Skeletal muscle satellite cell (primary cell): ENCODE measurements around the gene DNAI2. TPM values are rescaled to one million over a fixed set of nuclear protein-coding genes. Genes with fewer than 3 reads are reported as not detected.

Experiments used
- H3K27me3 ChIP-seq: 2 replicates; pipeline ENCODE4 v1.7.0; 2013; ENCODE audit warnings: low read length; ENCODE audit not compliant: control insufficient read depth, insufficient read depth
- H3K36me3 ChIP-seq: 2 replicates; pipeline ENCODE4 v1.7.0; 2013; ENCODE audit warnings: mild to moderate bottlenecking, control low read depth, low read length; ENCODE audit not compliant: insufficient read depth
- H3K4me1 ChIP-seq: 2 replicates; pipeline ENCODE4 v1.7.0; 2013; ENCODE audit warnings: low read length; ENCODE audit not compliant: control insufficient read depth, insufficient read depth
- H3K4me2 ChIP-seq: 2 replicates; pipeline ENCODE4 v1.7.0; 2013; ENCODE audit warnings: mild to moderate bottlenecking, low read length
- H3K4me3 ChIP-seq: 2 replicates; pipeline ENCODE4 v1.7.0; 2013; ENCODE audit warnings: low read length
- H3K9ac ChIP-seq: 2 replicates; pipeline ENCODE4 v1.7.0; 2013; ENCODE audit warnings: mild to moderate bottlenecking, low read depth, low read length, moderate library complexity
- H3K9me3 ChIP-seq: replicated peaks from 2 replicates; pipeline ENCODE4 v1.7.0; 2013; ENCODE audit warnings: mild to moderate bottlenecking, control low read depth, low read length
- total RNA-seq: library from RNA; depleted of rRNA; stranded (reverse); fragments of >200 nt; gene quantifications from 2 replicates; pipeline ENCODE4 v1.2.3, GENCODE V29; 2012; rRNA removed

The DNAI2 gene, protein sequence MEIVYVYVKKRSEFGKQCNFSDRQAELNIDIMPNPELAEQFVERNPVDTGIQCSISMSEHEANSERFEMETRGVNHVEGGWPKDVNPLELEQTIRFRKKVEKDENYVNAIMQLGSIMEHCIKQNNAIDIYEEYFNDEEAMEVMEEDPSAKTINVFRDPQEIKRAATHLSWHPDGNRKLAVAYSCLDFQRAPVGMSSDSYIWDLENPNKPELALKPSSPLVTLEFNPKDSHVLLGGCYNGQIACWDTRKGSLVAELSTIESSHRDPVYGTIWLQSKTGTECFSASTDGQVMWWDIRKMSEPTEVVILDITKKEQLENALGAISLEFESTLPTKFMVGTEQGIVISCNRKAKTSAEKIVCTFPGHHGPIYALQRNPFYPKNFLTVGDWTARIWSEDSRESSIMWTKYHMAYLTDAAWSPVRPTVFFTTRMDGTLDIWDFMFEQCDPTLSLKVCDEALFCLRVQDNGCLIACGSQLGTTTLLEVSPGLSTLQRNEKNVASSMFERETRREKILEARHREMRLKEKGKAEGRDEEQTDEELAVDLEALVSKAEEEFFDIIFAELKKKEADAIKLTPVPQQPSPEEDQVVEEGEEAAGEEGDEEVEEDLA
- total RNA-seq: not detected in 2 replicates

DNA sequence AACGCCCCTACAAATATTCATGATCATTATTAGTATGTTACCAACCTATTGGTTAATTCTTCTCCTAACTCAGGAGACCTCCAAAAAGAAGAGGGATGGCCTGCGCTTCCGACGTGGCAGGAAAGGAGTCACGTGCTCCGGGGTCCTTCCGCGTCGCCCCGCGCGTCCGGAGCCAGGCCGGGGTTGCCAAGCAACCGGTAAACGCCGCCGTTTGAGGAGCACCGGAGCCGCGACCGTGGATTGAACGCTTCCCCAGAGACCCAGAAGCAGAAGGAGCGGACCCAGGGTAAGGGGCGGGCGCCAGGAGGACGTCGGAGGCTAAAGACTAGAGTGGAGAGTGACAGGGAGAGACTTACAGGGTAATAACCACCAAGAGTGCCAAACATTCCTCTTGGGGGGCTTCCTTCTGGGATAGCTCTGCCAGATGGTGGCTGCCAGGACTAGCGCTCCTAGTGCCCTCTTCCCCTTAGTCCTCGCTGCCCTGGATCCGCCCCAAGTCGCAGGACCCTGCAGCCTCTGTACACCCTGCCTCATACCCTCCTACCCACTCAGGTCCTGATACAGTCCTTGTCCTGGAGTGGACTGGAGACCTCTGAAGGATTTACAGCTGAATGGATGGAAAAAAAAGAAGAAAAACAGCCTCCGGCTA lies at the start of gene DNAI2:
Gene DNAI2 (plus strand): TSS at position 175 of the 649 bp plus-strand sequence. CDS start 7,584 bp downstream, outside the sequence.
- Histone ChIP-seq H3K9me3 (no peaks in the 10 kb centered on the region), H3K27me3 (no peaks in the 10 kb centered on the region), H3K4me3 (no peak within 1 kb of the TSS), H3K4me1 (no peaks in the 10 kb centered on the region), H3K9ac (no peak within 1 kb of the TSS), H3K36me3 (no peaks in the 10 kb centered on the region), H3K4me2 (no peak within 1 kb of the TSS)

DNA sequence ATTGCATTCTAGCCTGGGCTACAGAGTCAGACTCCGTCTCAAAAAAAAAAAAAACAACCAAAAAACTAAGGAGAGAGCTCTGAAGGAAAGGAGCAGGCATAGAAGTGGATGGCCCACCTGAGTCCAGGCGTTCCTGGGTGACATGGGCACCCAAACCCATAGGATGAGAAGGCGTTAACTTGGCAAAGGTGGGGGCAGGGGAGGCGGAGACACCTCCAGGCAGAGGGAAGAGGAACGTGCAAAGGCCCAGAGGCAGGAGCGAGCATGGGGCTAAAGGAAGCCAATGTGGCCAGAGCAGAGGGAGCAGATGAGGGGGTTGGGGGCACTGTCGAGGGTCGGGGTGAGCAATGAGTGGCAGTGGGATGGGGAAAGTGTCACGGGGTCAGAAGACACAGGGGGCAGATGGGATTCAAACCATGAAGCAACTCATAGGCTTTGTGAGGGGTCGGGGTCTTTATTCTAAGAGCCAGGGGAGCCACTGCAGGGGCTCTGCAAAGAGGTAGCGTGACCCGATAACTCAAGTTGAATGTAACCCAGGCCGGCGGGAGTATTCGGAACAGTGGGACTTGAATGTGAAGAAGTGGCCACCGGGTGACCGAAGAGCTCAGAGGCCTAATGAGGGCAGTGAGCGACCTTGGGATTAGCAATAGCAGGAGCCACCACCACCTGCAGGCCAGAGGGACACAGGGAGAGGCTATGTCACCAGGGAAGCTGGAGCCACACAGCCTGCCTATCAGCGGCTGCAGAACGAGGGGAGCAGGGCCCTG lies 48.9 kb upstream of the DNAI2 start:
- H3K4me1 ChIP-seq: no peaks in the 10 kb centered on the region
- H3K4me2 ChIP-seq: no peak overlapping the region
- no peaks in the 10 kb centered on the region for H3K36me3 ChIP-seq
- no peak overlapping the region for H3K4me3 ChIP-seq
- H3K9ac ChIP-seq: no peak overlapping the region
- H3K9me3 ChIP-seq: no peaks in the 10 kb centered on the region
- no peaks in the 10 kb centered on the region for H3K27me3 ChIP-seq

DNA sequence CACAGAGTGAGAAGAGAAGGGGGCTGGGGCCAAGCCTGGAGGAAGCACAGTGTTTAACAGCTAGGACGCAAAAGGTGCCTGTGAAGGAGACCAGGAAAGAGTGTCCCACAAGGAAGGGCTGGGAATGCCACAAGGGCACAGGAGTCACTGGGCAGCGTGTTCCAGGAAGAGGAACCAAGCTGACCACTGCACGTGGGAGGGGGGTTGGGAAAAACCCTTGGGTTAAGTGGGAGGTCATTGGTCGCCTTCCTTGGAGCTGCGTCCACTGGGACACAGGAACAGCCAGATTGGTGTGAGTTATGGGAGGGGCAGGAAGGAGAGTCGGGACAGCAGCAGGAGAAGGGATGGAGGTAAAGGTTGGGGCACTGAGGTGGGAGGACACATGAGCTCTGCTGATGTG lies 47.8 kb upstream of the DNAI2 start:
- H3K27me3 ChIP-seq: no peaks in the 10 kb centered on the region
- H3K4me2 ChIP-seq: no peak overlapping the region
- H3K9ac ChIP-seq: no peak overlapping the region
- H3K9me3 ChIP-seq: no peaks in the 10 kb centered on the region
- no peaks in the 10 kb centered on the region for H3K4me1 ChIP-seq
- H3K36me3 ChIP-seq: no peaks in the 10 kb centered on the region
- no peak overlapping the region for H3K4me3 ChIP-seq

DNA sequence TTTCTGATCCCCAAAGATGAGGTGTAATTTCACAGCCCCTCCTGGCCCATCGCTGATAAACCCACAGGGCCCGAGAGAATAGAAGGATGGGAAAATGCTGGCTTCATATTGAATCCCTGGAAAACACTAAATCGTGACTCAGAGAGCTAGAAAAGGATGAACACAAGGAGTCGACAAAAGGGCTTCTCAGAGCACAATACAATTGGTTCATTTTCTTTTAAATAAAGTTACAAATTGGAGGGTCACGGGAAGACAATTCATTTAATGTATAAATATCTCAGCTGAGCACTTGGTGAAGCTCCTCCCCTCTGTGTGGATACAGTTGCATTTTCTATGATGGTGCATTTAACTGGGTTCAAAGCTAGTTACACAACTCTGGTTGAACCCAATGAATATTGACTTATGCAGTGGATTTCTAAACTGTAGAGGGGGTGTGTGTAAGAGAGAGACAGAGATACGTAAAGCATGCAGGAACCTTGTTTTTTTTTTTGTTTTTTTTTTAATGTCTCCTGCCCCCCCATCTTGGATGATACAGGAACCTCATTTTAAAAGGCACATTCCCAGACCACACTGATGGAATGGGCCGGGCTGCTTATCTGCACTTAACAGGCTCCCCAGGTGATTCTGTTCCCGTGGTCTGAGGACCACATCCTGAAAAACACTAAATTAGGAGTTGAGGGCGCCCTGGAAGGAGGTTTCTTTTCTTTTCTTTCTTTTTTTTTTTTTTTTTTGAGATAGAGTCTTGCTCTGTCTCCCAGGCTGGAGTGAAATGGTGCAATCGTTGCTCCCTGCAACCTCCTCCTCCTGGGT lies 46.6 kb upstream of the DNAI2 start:
- H3K4me1 ChIP-seq: no peaks in the 10 kb centered on the region
- H3K4me2 ChIP-seq: no peak overlapping the region
- H3K4me3 ChIP-seq: no peak overlapping the region
- H3K9me3 ChIP-seq: no peaks in the 10 kb centered on the region
- H3K9ac ChIP-seq: no peak overlapping the region
- no peaks in the 10 kb centered on the region for H3K36me3 ChIP-seq
- H3K27me3 ChIP-seq: no peaks in the 10 kb centered on the region

DNA sequence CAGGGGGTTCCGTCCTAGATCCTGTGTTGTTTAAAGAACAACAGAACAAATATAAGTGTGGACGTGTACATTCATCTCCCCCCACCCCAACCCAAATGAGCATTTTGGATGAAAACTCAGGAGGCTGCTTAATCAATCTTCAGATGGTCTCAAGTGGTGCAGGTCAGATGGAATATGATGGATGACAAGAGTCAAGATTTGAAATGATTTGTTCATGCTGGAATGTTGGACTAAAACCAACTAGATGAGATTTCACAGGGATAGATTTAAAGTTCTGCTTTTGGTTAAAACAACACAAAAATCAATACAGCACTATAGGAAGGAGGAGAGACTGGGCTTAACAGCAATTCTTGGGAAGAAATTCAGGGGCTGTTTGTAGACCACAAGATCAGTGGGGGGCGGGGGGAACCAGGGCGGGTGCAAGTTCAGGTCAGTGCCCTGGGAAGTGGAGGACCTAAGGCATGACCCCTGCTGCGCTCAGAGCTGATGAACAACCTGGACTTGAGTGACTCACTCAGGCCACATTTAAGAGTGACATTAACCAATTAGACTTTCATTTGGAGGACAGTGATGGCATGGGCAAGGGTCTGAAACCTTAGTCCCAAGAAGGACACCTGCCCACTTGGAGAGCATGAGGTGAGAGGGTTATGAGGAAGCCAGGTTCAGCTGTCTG lies 45.6 kb upstream of the DNAI2 start:
- Histone ChIP-seq H3K4me1 (no peaks in the 10 kb centered on the region), H3K9me3 (no peaks in the 10 kb centered on the region), H3K27me3 (no peaks in the 10 kb centered on the region), H3K4me2 (no peak overlapping the region), H3K36me3 (no peaks in the 10 kb centered on the region), H3K4me3 (no peak overlapping the region), H3K9ac (no peak overlapping the region)

DNA sequence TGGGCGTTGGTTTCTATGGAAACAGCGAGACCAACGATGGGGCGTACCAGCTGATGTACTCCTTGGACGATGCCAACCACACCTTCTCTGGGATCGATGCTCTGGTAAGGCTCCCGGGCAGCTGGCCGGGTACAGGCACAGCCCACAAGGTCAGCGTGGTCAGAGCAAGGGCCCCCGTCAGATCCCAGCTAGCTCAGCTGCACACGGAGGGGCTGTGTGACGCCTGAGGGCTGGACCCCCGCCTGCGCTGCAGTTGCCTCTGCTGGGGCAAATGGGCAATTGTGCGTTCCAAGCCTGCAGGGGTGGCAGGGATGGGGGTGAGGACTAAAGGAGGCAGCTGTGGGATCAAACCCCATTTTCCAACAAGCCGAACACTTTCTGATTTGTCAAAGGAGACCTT lies 43.1 kb upstream of the DNAI2 start:
- Histone ChIP-seq H3K4me1 (no peaks in the 10 kb centered on the region), H3K27me3 (peaks cover 5% of the 10 kb centered on the region), H3K9ac (no peak overlapping the region), H3K4me3 (no peak overlapping the region), H3K4me2 (no peak overlapping the region), H3K36me3 (no peaks in the 10 kb centered on the region), H3K9me3 (no peaks in the 10 kb centered on the region)

DNA sequence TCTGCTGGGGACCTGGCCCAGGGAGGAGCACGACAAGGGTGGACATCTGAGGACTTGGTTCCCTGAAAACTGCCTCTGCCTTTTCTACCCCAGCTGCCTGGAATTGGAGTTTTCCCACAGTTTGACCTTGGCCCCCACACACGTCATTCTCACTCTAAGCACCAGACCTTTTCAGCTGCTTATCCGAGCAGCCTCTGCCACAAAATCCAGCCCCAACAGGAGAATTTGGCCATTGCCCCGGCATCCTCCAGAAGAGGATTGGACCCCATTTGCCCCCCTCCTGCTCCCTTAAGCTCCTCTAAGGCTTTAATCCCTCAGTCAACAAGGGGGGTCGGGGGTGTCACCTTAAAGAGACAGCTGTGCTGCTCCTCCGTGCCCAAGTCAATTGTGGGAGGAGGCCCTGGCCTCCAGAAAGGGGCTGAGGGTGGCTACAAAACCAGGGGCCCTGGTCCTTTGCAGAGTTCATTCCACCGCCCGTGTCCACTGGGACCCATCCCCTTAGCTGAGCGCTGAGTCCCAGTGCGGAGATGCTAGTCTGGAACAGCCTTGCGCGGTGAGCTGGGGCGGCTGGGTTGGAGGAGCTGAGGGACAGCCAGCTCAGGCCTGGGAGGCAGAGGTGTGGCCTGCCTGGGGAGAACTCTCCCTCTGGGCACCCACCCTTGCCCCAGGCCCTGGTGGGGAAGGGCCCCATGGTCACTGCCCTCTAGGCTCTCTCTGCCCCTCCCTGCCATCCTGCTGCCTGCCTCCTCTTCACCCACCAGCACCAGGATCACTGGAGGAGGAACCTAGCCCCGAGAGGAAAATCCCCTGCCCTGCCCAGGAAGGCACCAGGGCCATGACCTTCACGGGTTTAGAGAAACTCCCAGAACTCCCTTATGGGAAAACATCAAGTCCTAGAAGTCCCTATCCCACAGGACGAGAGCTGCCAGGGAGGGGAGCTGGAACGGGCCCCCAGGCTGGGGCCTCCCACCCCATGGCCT lies 41.8 kb upstream of the DNAI2 start:
- H3K4me1 ChIP-seq: no peaks in the 10 kb centered on the region
- H3K27me3 ChIP-seq: peaks cover 5% of the 10 kb centered on the region
- H3K4me3 ChIP-seq: no peak overlapping the region
- H3K9me3 ChIP-seq: no peaks in the 10 kb centered on the region
- H3K9ac ChIP-seq: no peak overlapping the region
- no peak overlapping the region for H3K4me2 ChIP-seq
- no peaks in the 10 kb centered on the region for H3K36me3 ChIP-seq

DNA sequence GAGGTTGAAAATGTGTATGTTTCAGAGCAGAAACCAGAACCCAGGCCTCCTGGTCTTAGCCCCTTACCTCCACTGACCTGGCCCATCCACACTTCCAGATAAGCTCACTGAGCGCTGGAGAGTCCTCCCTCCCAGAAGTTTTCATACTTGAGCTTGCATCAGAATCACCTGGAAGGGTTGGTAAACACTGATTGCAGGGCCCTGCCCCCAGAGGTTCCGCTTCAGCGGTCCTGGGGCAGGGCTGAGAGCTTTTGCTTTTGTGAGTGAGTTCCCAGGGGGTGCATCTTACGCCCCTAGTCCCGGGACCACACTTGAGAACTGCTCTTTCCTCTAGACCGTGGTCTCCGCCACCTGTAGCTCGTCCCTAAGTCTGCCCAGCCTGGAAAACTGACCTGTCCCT lies 40.1 kb upstream of the DNAI2 start:
- no peaks in the 10 kb centered on the region for H3K4me1 ChIP-seq
- H3K36me3 ChIP-seq: no peaks in the 10 kb centered on the region
- no peak overlapping the region for H3K9ac ChIP-seq
- H3K27me3 ChIP-seq: peaks cover 5% of the 10 kb centered on the region
- H3K4me3 ChIP-seq: no peak overlapping the region
- H3K4me2 ChIP-seq: no peak overlapping the region
- H3K9me3 ChIP-seq: no peaks in the 10 kb centered on the region

DNA sequence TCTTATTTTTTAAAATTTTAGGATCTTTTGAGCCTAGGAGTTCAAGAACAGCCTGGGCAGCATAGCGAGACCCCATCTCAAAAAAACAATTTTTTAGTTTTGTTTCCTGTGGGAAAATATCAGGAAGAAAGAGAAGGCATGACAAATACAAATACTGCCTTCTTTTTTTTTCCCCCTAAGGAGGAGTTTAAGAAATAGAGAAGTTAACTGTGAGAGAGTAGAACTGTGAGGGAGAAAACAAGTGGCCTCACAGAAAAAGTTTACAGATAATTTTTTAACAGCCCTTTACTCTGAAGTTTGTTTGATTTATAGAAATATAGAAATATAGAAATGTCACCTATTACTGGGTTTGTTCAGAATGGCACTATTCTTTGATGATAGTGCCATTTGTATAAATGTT lies 39.5 kb upstream of the DNAI2 start:
- Histone ChIP-seq H3K27me3 (peaks cover 5% of the 10 kb centered on the region), H3K9me3 (no peaks in the 10 kb centered on the region), H3K9ac (no peak overlapping the region), H3K36me3 (no peaks in the 10 kb centered on the region), H3K4me1 (no peaks in the 10 kb centered on the region), H3K4me3 (no peak overlapping the region), H3K4me2 (no peak overlapping the region)
